Neural cell (in vitro differentiated cells): Measurements from ENCODE around the gene SCRN2. TPM values are rescaled to one million over a fixed set of nuclear protein-coding genes. Genes with fewer than 3 reads are reported as not detected.

Source experiments
- H2AFZ ChIP-seq: fragments of 200-600, 300-800 bp; sonication (generic), shearing (Covaris generic); 2 replicates; pipeline ENCODE4 v1.6.0; 2014; ENCODE audit warnings: low read depth, mild to moderate bottlenecking, antibody characterized with exemption, low read length, moderate library complexity
- H3F3A ChIP-seq: fragments of 200-600 bp; shearing (Covaris generic); 2 replicates; pipeline ENCODE4 v1.6.1; 2016; ENCODE audit warnings: mild to moderate bottlenecking, moderate library complexity, mixed read lengths, antibody characterized with exemption, low read length; ENCODE audit not compliant: insufficient read depth, poor library complexity, severe bottlenecking
- H3K27ac ChIP-seq: fragments of 200-600, 300-800 bp; sonication (generic), shearing (Covaris generic); 2 replicates; pipeline ENCODE4 v1.5.1; 2014; ENCODE audit warnings: mild to moderate bottlenecking, low read length, moderate library complexity
- H3K27me3 ChIP-seq: fragments of 300-800, 200-600 bp; sonication (generic), shearing (Covaris generic); 2 replicates; pipeline ENCODE4 v1.6.0; 2014; ENCODE audit warnings: mild to moderate bottlenecking, low read depth, low read length, moderate library complexity; ENCODE audit not compliant: insufficient read depth
- H3K36me3 ChIP-seq: fragments of 300-800, 200-600 bp; sonication (generic), shearing (Covaris generic); 2 replicates; pipeline ENCODE4 v1.5.1; 2014; ENCODE audit warnings: mild to moderate bottlenecking, antibody characterized with exemption, low read length, moderate library complexity; ENCODE audit not compliant: insufficient read depth
- H3K4me2 ChIP-seq: fragments of 300-800, 200-600 bp; sonication (generic), shearing (Covaris generic); 2 replicates; pipeline ENCODE4 v1.6.0; 2014; ENCODE audit warnings: mild to moderate bottlenecking, low read length
- H3K4me3 ChIP-seq: fragments of 300-800, 200-600 bp; sonication (generic), shearing (Covaris generic); 2 replicates; pipeline ENCODE4 v1.5.1; 2014; ENCODE audit warnings: mild to moderate bottlenecking, low read length, moderate library complexity
- H3K79me2 ChIP-seq: fragments of 200-600 bp; shearing (Covaris generic); replicated peaks from 2 replicates; pipeline ENCODE4 v1.6.0; 2014; ENCODE audit warnings: mild to moderate bottlenecking, low read length, moderate library complexity; ENCODE audit not compliant: insufficient read depth
- H3K9ac ChIP-seq: fragments of 300-800, 200-600 bp; sonication (generic), shearing (Covaris generic); 2 replicates; pipeline ENCODE4 v1.6.1; 2016; ENCODE audit warnings: mild to moderate bottlenecking, low read length, mixed read lengths
- H3K9me2 ChIP-seq: fragments of 200-600 bp; shearing (Covaris generic); 2 replicates; pipeline ENCODE4 v1.6.1; 2016; ENCODE audit warnings: mild to moderate bottlenecking, low read length, mixed read lengths; ENCODE audit not compliant: insufficient read depth
- H3K9me3 ChIP-seq: fragments of 200-600, 300-800 bp; sonication (generic), shearing (Covaris generic); 2 replicates; pipeline ENCODE4 v1.6.1; 2016; ENCODE audit warnings: mild to moderate bottlenecking, mixed run types, low read length, moderate library complexity, mixed read lengths
- H4K20me1 ChIP-seq: fragments of 200-600 bp; shearing (Covaris generic); 2 replicates; pipeline ENCODE4 v1.6.1; 2016; ENCODE audit warnings: mild to moderate bottlenecking, mixed run types; ENCODE audit not compliant: insufficient read depth
- EP300 ChIP-seq: fragments of 450-650 bp; conservative IDR thresholded peaks from 2 replicates; pipeline ENCODE4 v1.6.1; 2014; ENCODE audit warnings: antibody characterized with exemption, mild to moderate bottlenecking, moderate library complexity; ENCODE audit not compliant: poor library complexity, severe bottlenecking
- EZH2 ChIP-seq: fragments of 200-600, 300-800 bp; shearing (Covaris generic), sonication (generic); IDR thresholded peaks from 2 replicates; pipeline ENCODE4 v1.6.1; 2014; ENCODE audit warnings: antibody characterized with exemption, low read length, borderline replicate concordance, mild to moderate bottlenecking; ENCODE audit not compliant: insufficient read depth, poor library complexity, severe bottlenecking
- MXI1 ChIP-seq: fragments of 450-650 bp; conservative IDR thresholded peaks from 2 replicates; pipeline ENCODE4 v1.6.1; 2014; ENCODE audit warnings: antibody characterized with exemption, mild to moderate bottlenecking; ENCODE audit not compliant: poor library complexity, severe bottlenecking
- POLR2AphosphoS5 ChIP-seq: IDR thresholded peaks from 2 replicates; pipeline ENCODE4 v1.6.1; 2012
- RAD21 ChIP-seq: fragments of 450-650 bp; conservative IDR thresholded peaks from 2 replicates; pipeline ENCODE4 v1.6.1; 2014; ENCODE audit warnings: antibody characterized with exemption, mild to moderate bottlenecking, moderate library complexity
- REST ChIP-seq: IDR thresholded peaks from 2 replicates; pipeline ENCODE4 v1.6.1; 2012; ENCODE audit warnings: borderline replicate concordance
- SMC3 ChIP-seq: fragments of 450-650 bp; conservative IDR thresholded peaks from 2 replicates; pipeline ENCODE4 v1.6.1; 2014; ENCODE audit warnings: antibody characterized with exemption, mild to moderate bottlenecking, moderate library complexity; ENCODE audit not compliant: poor library complexity
- TAF1 ChIP-seq: IDR thresholded peaks from 2 replicates; pipeline ENCODE4 v1.6.1; 2012; ENCODE audit warnings: low read depth
- polyA plus RNA-seq: library from polyadenylated mRNA; depleted of rRNA; stranded (reverse); fragments of >200 nt; gene quantifications from 2 replicates; pipeline ENCODE4 v1.2.3, GENCODE V29; 2014
- TF ChIP-seq, protein P1 (sequence below): fragments of 450-650 bp; IDR thresholded peaks from 2 replicates; pipeline ENCODE4 v1.5.1; 2014; ENCODE audit warnings: antibody characterized with exemption, mild to moderate bottlenecking, moderate library complexity; ENCODE audit not compliant: poor library complexity, severe bottlenecking

Gene SCRN2
- polyA plus RNA-seq, 1 donor from 2014 or later = 94.0 TPM

DNA sequence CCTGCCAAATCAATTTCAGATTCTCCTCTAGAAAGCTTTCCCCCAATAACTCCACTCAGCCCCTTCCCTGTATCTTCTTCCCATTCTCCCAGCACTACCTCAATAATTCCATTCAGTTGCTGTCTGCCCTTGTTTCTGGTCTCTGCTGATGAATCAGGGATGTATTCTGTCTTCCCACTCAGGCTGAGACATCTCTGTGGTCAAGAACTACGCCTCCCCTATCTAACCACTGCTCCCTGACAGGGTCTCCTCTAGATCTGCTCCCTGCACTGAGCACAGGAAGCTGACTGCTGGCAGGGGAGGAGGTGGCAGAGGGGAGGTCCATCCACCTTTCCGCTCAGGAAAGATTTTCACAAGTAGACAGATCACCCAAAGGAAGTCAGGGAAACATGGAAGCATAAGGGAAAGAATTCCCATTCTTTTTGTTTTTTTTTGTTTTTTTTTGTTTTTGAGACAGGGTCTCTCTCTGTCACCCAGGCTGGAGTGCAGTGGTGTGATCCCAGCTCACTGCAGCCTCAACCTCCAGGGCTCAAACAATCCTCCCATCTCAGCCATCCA, 38.0 kb upstream of the SCRN2 start:
- TF ChIP-seq EP300 (no peak), REST (no peak), SMC3 (no peak), EZH2 (no peak), RAD21 (no peak), TAF1 (no peak)
- no peak overlapping the region for H3K4me2 ChIP-seq

DNA sequence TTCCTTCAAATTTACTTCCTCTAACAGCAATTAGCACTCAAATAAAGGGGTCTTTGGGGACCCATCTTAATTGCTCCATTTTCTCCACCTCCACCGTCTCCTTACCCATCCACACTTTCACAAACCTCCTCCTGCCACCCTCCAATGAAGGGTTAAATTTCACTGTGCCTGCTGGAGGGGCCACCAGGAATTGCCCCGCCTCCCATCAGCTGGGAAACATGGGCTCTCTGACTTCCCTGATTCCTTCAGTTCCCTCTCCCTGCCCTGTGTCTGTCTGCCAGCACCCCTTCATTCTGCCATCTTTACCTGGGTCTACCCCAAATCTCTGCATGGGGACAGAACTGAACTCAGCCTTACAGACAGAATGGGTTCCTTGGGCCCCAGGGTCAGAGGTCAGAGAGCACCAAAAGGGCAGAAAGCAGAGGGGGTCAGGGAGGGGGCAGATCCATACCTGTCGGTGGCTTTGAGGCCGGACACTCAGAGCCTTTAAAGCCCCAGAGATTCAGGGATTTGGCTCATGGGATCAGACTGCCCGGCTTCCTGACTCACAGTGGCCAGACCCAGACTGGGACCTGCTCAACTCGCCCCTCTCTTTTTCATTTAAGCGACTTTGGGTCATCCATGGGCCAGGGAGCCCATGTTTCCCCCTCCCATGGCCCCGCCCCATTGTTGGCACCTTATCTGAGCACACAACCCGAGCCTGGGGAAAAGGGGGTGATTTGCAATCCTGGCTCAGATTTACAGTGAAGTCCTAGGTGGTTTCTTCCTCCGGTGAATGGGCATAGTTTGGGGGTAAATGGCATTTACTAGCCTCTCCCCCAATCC, 37.3 kb upstream of the SCRN2 start:
- Histone ChIP-seq H3F3A (no peaks in the 10 kb centered on the region), H3K36me3 (no peaks in the 10 kb centered on the region), H3K9me2 (no peaks in the 10 kb centered on the region), H3K9ac (no peak overlapping the region), H3K4me3 (no peak overlapping the region), H3K27me3 (peaks cover 6% of the 10 kb centered on the region), H3K79me2 (no peaks in the 10 kb centered on the region), H3K27ac (no peak overlapping the region), H2AFZ (no peak overlapping the region), H3K9me3 (no peaks in the 10 kb centered on the region), H3K4me2 (no peak overlapping the region), H4K20me1 (no peaks in the 10 kb centered on the region)
- TF ChIP-seq, protein P1, sequence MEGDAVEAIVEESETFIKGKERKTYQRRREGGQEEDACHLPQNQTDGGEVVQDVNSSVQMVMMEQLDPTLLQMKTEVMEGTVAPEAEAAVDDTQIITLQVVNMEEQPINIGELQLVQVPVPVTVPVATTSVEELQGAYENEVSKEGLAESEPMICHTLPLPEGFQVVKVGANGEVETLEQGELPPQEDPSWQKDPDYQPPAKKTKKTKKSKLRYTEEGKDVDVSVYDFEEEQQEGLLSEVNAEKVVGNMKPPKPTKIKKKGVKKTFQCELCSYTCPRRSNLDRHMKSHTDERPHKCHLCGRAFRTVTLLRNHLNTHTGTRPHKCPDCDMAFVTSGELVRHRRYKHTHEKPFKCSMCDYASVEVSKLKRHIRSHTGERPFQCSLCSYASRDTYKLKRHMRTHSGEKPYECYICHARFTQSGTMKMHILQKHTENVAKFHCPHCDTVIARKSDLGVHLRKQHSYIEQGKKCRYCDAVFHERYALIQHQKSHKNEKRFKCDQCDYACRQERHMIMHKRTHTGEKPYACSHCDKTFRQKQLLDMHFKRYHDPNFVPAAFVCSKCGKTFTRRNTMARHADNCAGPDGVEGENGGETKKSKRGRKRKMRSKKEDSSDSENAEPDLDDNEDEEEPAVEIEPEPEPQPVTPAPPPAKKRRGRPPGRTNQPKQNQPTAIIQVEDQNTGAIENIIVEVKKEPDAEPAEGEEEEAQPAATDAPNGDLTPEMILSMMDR = no peak
- TF ChIP-seq TAF1 (no peak), RAD21 (no peak), REST (no peak), POLR2AphosphoS5 (no peak), SMC3 (no peak), MXI1 (no peak), EP300 (no peak)

More for the DNA sequence above, 38.0 kb upstream of the SCRN2 start:
- no peaks in the 10 kb centered on the region for H3K79me2 ChIP-seq
- H3K9me2 ChIP-seq = no peaks in the 10 kb centered on the region
- no peaks in the 10 kb centered on the region for H3K27me3 ChIP-seq
- H3K9ac ChIP-seq = no peak overlapping the region
- H3K27ac ChIP-seq = no peak overlapping the region
- no peak overlapping the region for H2AFZ ChIP-seq
- H3K36me3 ChIP-seq = no peaks in the 10 kb centered on the region
- no peaks in the 10 kb centered on the region for H4K20me1 ChIP-seq
- H3F3A ChIP-seq = no peaks in the 10 kb centered on the region
- no peaks in the 10 kb centered on the region for H3K9me3 ChIP-seq
- H3K4me3 ChIP-seq = no peak overlapping the region
